Psoas muscle (tissue), 8 donors: Measurements from ENCODE around the gene TTBK2. TPM values are rescaled to one million over a fixed set of nuclear protein-coding genes. Genes with fewer than 3 reads are reported as not detected.

ENCODE experiments used
- ATAC-seq, 4 donors: fragments of 200-7000 bp; cut with Tn5 transposase; one replicate each; pipeline ENCODE4 v1.9.1; 2020; ENCODE audit warnings: moderate library complexity in 3 of 4, mild to moderate bottlenecking in 2 of 4
- DNase-seq, 2 donors: peaks; one replicate each; pipeline ENCODE4 v3.0.0-alpha.2; 2020
- H3K27ac ChIP-seq: fragments of 200-600 bp; one replicate; pipeline ENCODE4 v1.8.0; 2022
- H3K27me3 ChIP-seq, 3 donors: fragments of 200-600 bp in 1 of 3; one replicate each; pipeline versions ENCODE4 v1.6.1 to v1.8.0; 2013 to 2022; ENCODE audit warnings: low read length in 2 of 3, mild to moderate bottlenecking in 2 of 3, moderate library complexity in 1 of 3; ENCODE audit not compliant: insufficient read depth in 3 of 3
- H3K36me3 ChIP-seq, 2 donors: fragments of 200-600 bp in 1 of 2; one replicate each; pipeline versions ENCODE4 v1.6.1 to v1.8.0; 2013 to 2022; ENCODE audit warnings: low read depth in 1 of 2, mild to moderate bottlenecking in 1 of 2, moderate library complexity in 1 of 2; ENCODE audit not compliant: insufficient read depth in 1 of 2
- H3K4me1 ChIP-seq: fragments of 200-600 bp; one replicate; pipeline ENCODE4 v1.8.0; 2022
- H3K4me3 ChIP-seq: fragments of 200-600 bp; one replicate; pipeline ENCODE4 v1.8.0; 2022; ENCODE audit warnings: mild to moderate bottlenecking
- H3K9me3 ChIP-seq: fragments of 200-600 bp; one replicate; pipeline ENCODE4 v1.8.0; 2022
- WGBS, 3 donors: extraction: QIAGEN DNeasy Blood & Tissue Kit; methylation state at CpG; one replicate each; pipeline versions ENCODE4 v1.1.6 to v1.1.7; 2013; 5-methylcytosine and 5-hydroxymethylcytosine counted together
- intact Hi-C, 2 donors: fragments of 100-400 bp; cut with DNase I; formaldehyde crosslinking; loops; one replicate each; pipeline versions ENCODE4 v1.11.0 to v1.14.2; 2022
- polyA plus RNA-seq, 3 donors: library from polyadenylated mRNA; stranded (reverse); fragments of 200-250 nt; gene quantifications; one replicate each; pipeline ENCODE4 v1.2.3, GENCODE V29; 2013
- total RNA-seq, 4 donors: library from RNA; stranded (reverse); fragmentation: NEBNext Ultra II Directional in 2 of 4; extraction: Animal tissue kit (Norgen Biotek cat#: 25700) in 2 of 4; gene quantifications; one replicate each; pipeline versions ENCODE4 v1.2.1 to v1.2.4, GENCODE V29; 2021 to 2023
- TF ChIP-seq, protein P1 (sequence below): fragments of 200-600 bp; IDR thresholded peaks from one replicate; pipeline ENCODE4 v1.8.0; 2022; ENCODE audit warnings: antibody characterized with exemption
- donor health status: healthy with polysubstance abuse.
- donor health status: DM: no; HTN: no; CAD: no; lungs with moderate emphysema.
- donor health status: Bipolar disorder and iron deficiency.
- donor health status: healthy.
- donor health status: DM: yes; HTN: yes; CAD: no.
- donor health status: DM: no; HTN: no; CAD: no.
- donor health status: DM: no; HTN: no; CAD: no.
- donor health status: DM: yes; HTN: yes; CAD: no.

Gene TTBK2
- total and polyA plus RNA-seq, 7 donors = 1.4 to 23.0 (median 15.8) TPM

DNA sequence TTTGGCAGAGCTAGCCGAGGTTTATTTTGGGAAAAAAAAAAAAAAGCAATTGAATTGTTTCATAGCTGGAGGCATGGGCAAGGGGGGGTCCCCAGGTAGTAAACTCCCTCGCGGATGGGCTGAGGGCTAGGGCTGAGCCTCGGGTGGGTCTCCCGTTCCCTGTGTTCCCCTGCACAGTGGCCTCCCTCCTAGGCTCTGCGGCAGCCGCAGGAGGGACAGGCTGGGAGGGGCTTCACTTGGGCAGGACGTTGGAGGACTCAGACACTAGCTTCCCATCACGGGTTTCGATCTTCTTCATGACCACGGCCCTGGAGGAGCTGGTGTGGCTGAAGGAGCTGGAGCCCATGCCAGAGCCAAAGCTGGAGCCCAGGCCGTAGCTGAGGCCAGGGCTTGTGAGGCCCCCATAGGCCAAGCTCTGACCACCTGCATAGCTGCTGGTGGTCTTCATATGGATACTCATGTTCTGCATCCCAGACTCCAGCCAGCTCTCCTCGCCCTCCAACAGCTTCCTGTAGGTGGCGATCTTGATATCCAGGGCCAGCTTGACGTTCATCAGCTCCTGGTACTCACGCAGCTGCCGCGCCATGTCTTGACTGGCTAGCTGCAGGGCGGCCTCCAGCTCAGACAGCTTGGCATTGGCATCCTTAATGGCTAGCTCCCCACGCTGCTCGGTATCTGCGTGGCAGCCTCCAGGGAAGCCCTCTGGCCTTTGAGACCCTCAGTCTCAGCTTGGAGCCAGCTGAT, 119.7 kb downstream of the TTBK2 start:
- intact Hi-C loops = no loop called here
- 88 to 89% (median 88%) methylated on average over 22 of the region's 22 CpGs for WGBS, 3 donors

GRCh38 chr15:42798802-42799201, 121.8 kb downstream of the TTBK2 start:
- ATAC-seq = no peak
- H3K36me3 ChIP-seq = peaks cover 0 to 35% of the 10 kb centered on the region in 2 donors
- intact Hi-C loops = no loop called here
- H3K4me1 ChIP-seq = no peaks in the 10 kb centered on the region
- no peak for DNase-seq
- 94 to 97% (median 96%) methylated on average over 11 of the region's 11 CpGs for WGBS, 3 donors
- TF ChIP-seq, protein P1, sequence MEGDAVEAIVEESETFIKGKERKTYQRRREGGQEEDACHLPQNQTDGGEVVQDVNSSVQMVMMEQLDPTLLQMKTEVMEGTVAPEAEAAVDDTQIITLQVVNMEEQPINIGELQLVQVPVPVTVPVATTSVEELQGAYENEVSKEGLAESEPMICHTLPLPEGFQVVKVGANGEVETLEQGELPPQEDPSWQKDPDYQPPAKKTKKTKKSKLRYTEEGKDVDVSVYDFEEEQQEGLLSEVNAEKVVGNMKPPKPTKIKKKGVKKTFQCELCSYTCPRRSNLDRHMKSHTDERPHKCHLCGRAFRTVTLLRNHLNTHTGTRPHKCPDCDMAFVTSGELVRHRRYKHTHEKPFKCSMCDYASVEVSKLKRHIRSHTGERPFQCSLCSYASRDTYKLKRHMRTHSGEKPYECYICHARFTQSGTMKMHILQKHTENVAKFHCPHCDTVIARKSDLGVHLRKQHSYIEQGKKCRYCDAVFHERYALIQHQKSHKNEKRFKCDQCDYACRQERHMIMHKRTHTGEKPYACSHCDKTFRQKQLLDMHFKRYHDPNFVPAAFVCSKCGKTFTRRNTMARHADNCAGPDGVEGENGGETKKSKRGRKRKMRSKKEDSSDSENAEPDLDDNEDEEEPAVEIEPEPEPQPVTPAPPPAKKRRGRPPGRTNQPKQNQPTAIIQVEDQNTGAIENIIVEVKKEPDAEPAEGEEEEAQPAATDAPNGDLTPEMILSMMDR = no peak
- H3K27ac ChIP-seq = no peak overlapping the region
- no peaks in the 10 kb centered on the region for H3K27me3 ChIP-seq
- no peaks in the 10 kb centered on the region for H3K9me3 ChIP-seq
- H3K4me3 ChIP-seq = no peak overlapping the region

More for the DNA sequence above, 119.7 kb downstream of the TTBK2 start:
- H3K27me3 ChIP-seq = no peaks in the 10 kb centered on the region
- TF ChIP-seq, protein P1 = no peak
- DNase-seq (no peak), ATAC-seq (no peak)
- H3K4me3 ChIP-seq = no peak overlapping the region
- peaks cover 0 to 28% of the 10 kb centered on the region in 2 donors for H3K36me3 ChIP-seq
- H3K9me3 ChIP-seq = no peaks in the 10 kb centered on the region
- H3K4me1 ChIP-seq = no peaks in the 10 kb centered on the region
- no peak overlapping the region for H3K27ac ChIP-seq

- DNase-seq (no peak), ATAC-seq (no peak)
- peaks cover 0 to 38% of the 10 kb centered on the region in 2 donors for H3K36me3 ChIP-seq
- no peaks in the 10 kb centered on the region for H3K27me3 ChIP-seq
- TF ChIP-seq, protein P1 = no peak
- 76 to 88% (median 79%) methylated on average over 5 of the region's 5 CpGs for WGBS, 3 donors
- H3K9me3 ChIP-seq = no peaks in the 10 kb centered on the region
- intact Hi-C loops = no loop called here
- H3K27ac ChIP-seq = no peak overlapping the region
- no peaks in the 10 kb centered on the region for H3K4me1 ChIP-seq
- no peak overlapping the region for H3K4me3 ChIP-seq
Observed at GRCh38 chr15:42796955-42797782, 123.4 kb downstream of the TTBK2 start.

DNA sequence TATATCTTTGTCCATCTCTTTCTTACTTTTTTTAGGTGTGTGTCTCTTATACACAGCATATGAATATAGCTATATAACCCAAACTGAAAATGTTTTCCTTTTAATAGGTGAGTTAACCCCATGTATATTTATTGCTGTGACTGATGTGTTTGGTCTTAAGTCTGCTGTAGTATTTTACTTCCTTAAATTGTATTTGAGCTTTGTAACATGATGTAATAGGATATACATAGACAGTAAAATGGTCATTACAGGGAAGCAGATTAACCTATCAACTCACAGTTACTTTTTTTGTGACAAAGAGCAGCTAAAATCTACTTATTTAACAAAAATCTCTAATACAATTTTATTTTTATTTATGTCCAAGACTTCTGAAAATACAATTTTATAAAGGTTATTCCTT, 131.9 kb downstream of the TTBK2 start:
- TF ChIP-seq, protein P1 = no peak
- ATAC-seq (no peak), DNase-seq (no peak)
- Histone ChIP-seq H3K27ac (no peak overlapping the region), H3K36me3 (peaks cover 0 to 35% of the 10 kb centered on the region in 2 donors), H3K27me3 (no peaks in the 10 kb centered on the region), H3K4me1 (peaks cover 10% of the 10 kb centered on the region), H3K9me3 (no peaks in the 10 kb centered on the region), H3K4me3 (no peak overlapping the region)
- intact Hi-C loops = no loop called here
